Endothelial cell of umbilical vein (primary cell): ENCODE results near the gene GSTK1. TPM values are rescaled to one million over a fixed set of nuclear protein-coding genes. Genes with fewer than 3 reads are reported as not detected.

ENCODE experiments used
- BruUV-seq: library from RNA; stranded (reverse); fragments of 400-500 nt; replicated peaks from 2 replicates; lab custom pipeline; 2021; lab: Mats Ljungman, UMichigan
- CTCF ChIA-PET: fragments of 300-600, 350-600 bp; sonication (Branson Sonifier 250); formaldehyde crosslinking; loops from one replicate; lab custom pipeline; 2021; ENCODE audit warnings: antibody characterized with exemption, inconsistent platforms; lab: Charles Lee
- POLR2A ChIA-PET: fragments of 300-600, 350-600 bp; sonication (Branson Sonifier 250); formaldehyde crosslinking; loops from one replicate; lab custom pipeline; 2021; ENCODE audit warnings: antibody characterized with exemption, inconsistent platforms; lab: Charles Lee
- DNase-seq: peaks from one replicate; pipeline ENCODE4 v3.0.0-alpha.2; 2011; ENCODE audit warnings: low read depth, low spot score
- FAIRE-seq: peaks from 2 replicates; lab custom pipeline; 2011; peaks lifted over from hg19 to GRCh38; lab: Jason Lieb, UNC
- H2AFZ ChIP-seq: 2 replicates; pipeline ENCODE4 v1.6.0; 2012; ENCODE audit warnings: low read depth, low read length, control low read depth, inconsistent platforms
- H3K27ac ChIP-seq: 2 replicates; pipeline ENCODE4 v1.5.1; 2011; ENCODE audit warnings: low read depth, mild to moderate bottlenecking, control low read depth, low read length, moderate library complexity; ENCODE audit not compliant: insufficient read depth
- H3K27me3 ChIP-seq, 2 experiments: 2 replicates each; pipeline versions ENCODE4 v1.6.0 to v1.6.1; 2011; ENCODE audit warnings: low read length in 2 of 2, mixed read lengths in 1 of 2; ENCODE audit not compliant: control insufficient read depth in 2 of 2, insufficient read depth in 2 of 2
- H3K36me3 ChIP-seq, 2 experiments: 2 replicates in 1 of 2; 3 replicates in 1 of 2; pipeline ENCODE4 v1.5.1; 2011; ENCODE audit warnings: low read length in 2 of 2, mild to moderate bottlenecking in 1 of 2, moderate library complexity in 1 of 2; ENCODE audit not compliant: control insufficient read depth in 2 of 2, insufficient read depth in 2 of 2; ENCODE audit errors: extremely low read depth in 1 of 2
- H3K4me1 ChIP-seq: 3 replicates; pipeline ENCODE4 v1.5.1; 2011; ENCODE audit warnings: mild to moderate bottlenecking, low read length; ENCODE audit not compliant: control insufficient read depth, insufficient read depth; ENCODE audit errors: extremely low read depth
- H3K4me2 ChIP-seq: 2 replicates; pipeline ENCODE4 v1.6.1; 2011; ENCODE audit warnings: low read length, control low read depth, mixed read lengths; ENCODE audit not compliant: insufficient read depth
- H3K4me3 ChIP-seq, 3 experiments: fragments of 200-600 bp in 1 of 3; sonication (generic), shearing (Covaris generic) in 1 of 3; replicated peaks in 1 of 3; 2 replicates each; pipeline ENCODE4 v1.5.1; 2011 to 2016; ENCODE audit warnings: control low read depth in 3 of 3, low read length in 3 of 3, mild to moderate bottlenecking in 2 of 3, inconsistent platforms in 1 of 3, low read depth in 1 of 3, moderate library complexity in 1 of 3; ENCODE audit not compliant: insufficient read depth in 1 of 3
- H3K79me2 ChIP-seq: 2 replicates; pipeline ENCODE4 v1.6.0; 2012; ENCODE audit warnings: low read length, inconsistent platforms; ENCODE audit not compliant: control insufficient read depth, insufficient read depth
- H3K9ac ChIP-seq: replicated peaks from 2 replicates; pipeline ENCODE3; 2011; ENCODE audit warnings: low read length, control low read depth; ENCODE audit not compliant: insufficient read depth; ENCODE audit errors: extremely low read depth
- H3K9me1 ChIP-seq: replicated peaks from 3 replicates; pipeline ENCODE4 v1.6.0; 2011; ENCODE audit warnings: mild to moderate bottlenecking, low read length; ENCODE audit not compliant: control insufficient read depth, insufficient read depth; ENCODE audit errors: extremely low read depth
- H3K9me3 ChIP-seq: replicated peaks from 2 replicates; pipeline ENCODE4 v1.5.1; 2012; ENCODE audit warnings: low read length, inconsistent platforms; ENCODE audit not compliant: control insufficient read depth, insufficient read depth
- H4K20me1 ChIP-seq: replicated peaks from 2 replicates; pipeline ENCODE3; 2011; ENCODE audit warnings: mild to moderate bottlenecking, low read length; ENCODE audit not compliant: control insufficient read depth, insufficient read depth; ENCODE audit errors: extremely low read depth
- CTCF ChIP-seq, 2 donors: IDR thresholded peaks; 1 replicate in 1 of 2; 2 replicates in 1 of 2; pipeline ENCODE4 v1.5.1; 2011; ENCODE audit warnings: low read length in 2 of 2, mild to moderate bottlenecking in 2 of 2, moderate library complexity in 2 of 2, control low read depth in 1 of 2, inconsistent platforms in 1 of 2, low read depth in 1 of 2; ENCODE audit not compliant: insufficient read depth in 1 of 2; ENCODE audit errors: extremely low read depth in 1 of 2
- EZH2 ChIP-seq: IDR thresholded peaks from 2 replicates; pipeline ENCODE4 v1.6.1; 2012; ENCODE audit warnings: borderline replicate concordance, low read depth, mild to moderate bottlenecking, moderate library complexity, low read length, inconsistent platforms; ENCODE audit not compliant: severe bottlenecking
- FOS ChIP-seq: IDR thresholded peaks from 2 replicates; pipeline ENCODE4 v1.6.1; 2011; ENCODE audit warnings: mild to moderate bottlenecking, low read length, moderate library complexity, borderline replicate concordance; ENCODE audit not compliant: insufficient read depth
- GATA2 ChIP-seq: IDR thresholded peaks from 2 replicates; pipeline ENCODE4 v1.7.0; 2011; ENCODE audit warnings: low read depth, mild to moderate bottlenecking, moderate library complexity, mixed read lengths, low read length; ENCODE audit not compliant: insufficient read length, insufficient read depth
- dilution Hi-C: fragments of 300-500 bp; cut with MboI; formaldehyde crosslinking; loops from one replicate; pipeline ENCODE4 v1.15.0; 2019; ENCODE audit warnings: low sequenced_read_pairs; ENCODE audit not compliant: extremely low pct_ligation_motif_present
- intact Hi-C: fragments of 100-400 bp; cut with micrococcal nuclease; formaldehyde crosslinking; loops from one replicate; pipeline ENCODE4 v1.10.0; 2022
- polyA plus RNA-seq, 4 experiments: library from polyadenylated mRNA; depleted of rRNA in 3 of 4; stranded (reverse) in 3 of 4; unstranded in 1 of 4; fragments of >200 nt; gene quantifications; 2 replicates each; pipeline versions ENCODE4 v1.2.1 to v1.2.3, GENCODE V29; 2011 to 2012; ENCODE audit warnings: missing spikeins in 1 of 4
- total RNA-seq: library from RNA; stranded (reverse); gene quantifications from 2 replicates; pipeline ENCODE4 v1.2.3, GENCODE V29; 2021

Gene GSTK1
- total and polyA plus RNA-seq, 2 donors (not counting 3 experiments of a cell fraction or from before 2014, with no cell fraction given): 119 to 132 TPM

- dilution Hi-C loops: no loop called here
- Histone ChIP-seq H3K9ac (no peak overlapping the region), H3K4me3 (no peak overlapping the region), H3K36me3 (no peaks in the 10 kb centered on the region), H3K79me2 (no peaks in the 10 kb centered on the region), H3K27ac (no peak overlapping the region), H4K20me1 (no peaks in the 10 kb centered on the region), H3K27me3 (peaks cover 2 to 8% of the 10 kb centered on the region in 2 experiments), H2AFZ (no peak overlapping the region), H3K4me2 (no peak overlapping the region), H3K4me1 (peaks cover 7% of the 10 kb centered on the region), H3K9me1 (no peaks in the 10 kb centered on the region), H3K9me3 (no peaks in the 10 kb centered on the region)
- DNase-seq (peak; percentile 80), FAIRE-seq (peak; percentile 40)
- intact Hi-C loops: loop anchor here (1.0 to 5.0 kb wide), 9 partner anchors 23 to 267 kb away; partner anchors contain the start of genes CASP2 and GSTK1
- BruUV-seq: no TSS peak
- ChIA-PET CTCF (interaction anchor here (0.7 to 3.2 kb wide), 59 partner anchors 9 to 637 kb away, joined by 3 to 45 read pairs (median 5); partner anchors contain the start of genes CASP2, EPHA1, EPHB6 and GSTK1), POLR2A (interaction anchor here (1.5 kb wide), 1 partner anchor 144 kb away, joined by 3 read pairs; no protein-coding TSS in a partner anchor)
- TF ChIP-seq EZH2 (no peak), GATA2 (no peak), FOS (no peak), CTCF (IDR thresholded peaks at IDR 0.05; ENCODE audit: extremely low read depth in 1 of 2, insufficient read depth in 1 of 2, low read depth in 1 of 2, low read length in 2 of 2) (peak; percentile 82 to 86)
Measured at GRCh38 chr7:143240291-143241168, 22.7 kb upstream of the GSTK1 start.
